ENCODE measurements around the gene C16orf54.
A peak's percentile ranks its signal among the peaks of the same experiment; 100 is the strongest.
"Not testable (repeated sequence)": the region's sequence is repeated elsewhere in the genome, so short reads cannot be mapped to it uniquely, and the experiment has no call there.

C16orf54 gene

GRCh38 chr16:29767062-29767461 lies 21.3 kb upstream of the C16orf54 start:
- DNase-seq: no peak

- no peak for DNase-seq
Observed at GRCh38 chr16:29766571-29766970, 20.8 kb upstream of the C16orf54 start.

DNA sequence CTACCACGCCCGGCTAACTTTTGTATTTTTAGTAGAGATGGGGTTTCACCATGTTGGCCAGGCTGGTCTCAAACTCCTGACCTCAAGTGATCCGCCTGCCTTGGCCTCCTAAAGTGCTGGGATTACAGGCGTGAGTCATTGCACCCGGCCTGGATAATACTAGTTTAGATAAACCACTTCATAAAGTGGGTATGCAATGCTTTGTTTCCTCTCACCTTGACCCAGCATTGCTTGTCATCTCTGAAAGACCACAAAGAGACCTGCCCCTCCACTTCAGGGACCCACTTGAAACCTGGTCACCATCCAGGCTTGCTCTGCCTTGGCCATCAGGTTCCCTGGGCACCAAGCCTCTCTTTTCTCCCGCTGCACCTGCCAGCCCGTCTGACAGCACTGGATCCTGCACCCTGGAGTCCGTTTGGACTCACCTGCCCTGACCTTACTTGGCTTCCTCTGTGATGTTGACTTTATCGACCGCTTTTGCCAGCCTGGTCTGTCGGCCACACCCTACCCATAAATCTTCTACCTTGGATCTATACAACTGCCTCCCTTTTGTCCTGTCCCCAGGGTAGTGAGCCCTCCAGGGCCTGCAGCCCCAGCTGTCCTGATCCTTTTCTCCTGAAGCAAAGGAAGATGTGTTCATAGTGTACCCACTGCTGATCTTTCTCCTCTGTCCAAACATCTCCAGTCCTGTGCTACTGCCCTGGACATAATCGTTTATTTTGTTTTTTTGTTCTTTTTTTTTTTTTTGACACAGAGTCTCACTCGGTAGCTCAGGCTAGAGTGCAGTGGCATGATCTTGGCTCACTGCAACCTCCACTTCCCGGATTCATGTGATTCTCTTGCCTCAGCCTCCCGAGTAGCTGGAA lies 19.6 kb upstream of the C16orf54 start:
- DNase-seq: no peak

DNA sequence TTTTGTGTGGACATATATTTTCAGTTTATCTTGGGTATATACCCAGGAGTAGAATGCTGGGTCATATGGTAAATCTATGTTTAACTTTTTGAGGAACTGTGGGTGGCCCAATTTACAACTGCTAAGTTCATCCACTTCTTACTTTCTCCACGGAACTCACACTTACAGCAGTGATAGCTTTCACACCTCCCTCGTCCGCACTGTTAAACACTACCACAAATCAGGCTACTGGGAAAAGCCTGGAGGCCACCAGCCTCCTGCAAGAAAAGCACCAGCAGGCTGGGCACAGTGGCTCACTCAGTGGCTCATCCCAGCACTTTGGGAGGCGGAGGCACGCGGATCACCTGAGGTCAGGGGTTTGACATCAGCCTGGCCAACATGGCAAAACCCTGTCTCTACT lies 17.5 kb upstream of the C16orf54 start:
- DNase-seq: no peak

- no peak for DNase-seq
Observed at GRCh38 chr16:29761882-29762281, 16.1 kb upstream of the C16orf54 start.

DNA sequence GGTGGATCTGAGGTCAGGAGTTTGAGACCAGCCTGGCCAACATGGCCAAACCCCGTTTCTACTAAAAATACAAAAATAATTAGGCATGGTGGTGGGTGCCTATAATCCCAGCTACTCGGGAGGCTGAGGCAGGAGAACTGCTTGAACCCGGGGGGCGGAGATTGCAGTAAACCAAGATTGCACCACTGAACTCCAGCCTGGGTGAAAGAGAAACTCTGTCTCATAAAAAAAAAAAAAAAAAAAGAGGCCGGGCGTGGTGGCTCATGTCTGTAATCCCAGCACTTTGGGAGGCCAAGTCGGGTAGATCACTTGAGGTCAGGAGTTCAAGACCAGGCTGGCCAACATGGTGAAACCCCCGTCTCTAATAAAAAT lies 15.5 kb upstream of the C16orf54 start:
- DNase-seq: not testable (repeated sequence)

DNA sequence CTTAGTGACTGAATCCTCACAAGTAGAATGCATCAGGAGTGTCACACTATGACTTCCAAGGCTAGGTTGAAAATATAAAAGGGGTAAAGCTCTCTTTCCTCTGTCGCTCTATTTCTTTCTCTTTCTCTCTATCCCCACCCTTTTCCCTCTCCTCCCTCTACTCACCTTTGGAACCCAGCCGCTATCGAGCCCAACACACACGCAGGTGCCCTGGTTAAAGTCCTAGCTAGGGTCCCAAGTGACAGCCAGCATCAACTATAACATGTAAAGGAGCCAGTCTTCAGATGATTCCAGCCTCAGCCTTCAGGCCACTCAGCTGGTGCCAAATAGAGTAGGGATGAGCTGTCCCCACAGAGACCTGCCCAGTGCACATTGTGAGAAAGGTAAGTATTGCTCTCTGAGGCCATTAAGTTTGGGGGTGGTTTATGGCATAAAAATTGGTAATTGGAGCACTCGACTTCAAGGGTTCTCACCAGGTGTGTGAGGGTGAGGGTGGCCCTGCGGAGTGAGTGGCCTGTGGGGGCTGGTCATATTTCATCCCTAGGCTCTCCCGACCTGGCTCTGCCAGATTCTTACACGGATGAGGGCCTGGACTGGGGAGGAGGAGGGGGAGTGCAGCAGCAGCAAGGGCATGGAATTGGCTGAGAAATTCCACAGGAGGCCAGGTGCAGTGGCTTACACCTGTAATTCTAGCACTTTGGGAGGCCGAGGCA lies 14.9 kb upstream of the C16orf54 start:
- no peak for DNase-seq

DNA sequence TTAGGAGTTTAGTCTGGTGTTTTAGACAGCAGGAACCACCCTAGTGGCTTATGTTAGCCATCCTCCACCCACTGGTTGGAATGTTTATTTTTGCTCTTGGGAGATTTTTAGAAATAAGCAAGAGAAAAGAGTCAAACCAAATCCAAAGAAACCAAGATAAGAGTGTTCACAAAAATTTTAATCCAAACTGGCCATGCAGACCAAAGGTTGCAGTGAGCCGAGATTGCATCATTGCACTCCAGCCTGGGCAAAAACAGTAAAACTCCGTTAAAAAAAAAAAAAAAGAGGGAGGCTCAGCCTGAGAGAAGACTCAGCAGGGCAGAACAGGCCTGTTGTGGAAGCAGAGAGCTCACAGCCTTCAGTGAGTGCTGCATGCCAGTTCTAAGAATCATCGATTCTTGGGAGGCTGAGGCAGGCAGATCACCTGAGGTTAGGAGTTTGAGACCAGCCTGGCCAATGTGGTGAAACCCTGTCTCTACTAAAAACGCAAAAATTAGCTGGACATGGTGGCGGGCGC lies 12.2 kb upstream of the C16orf54 start:
- DNase-seq: peak; percentile 19

- not testable (repeated sequence) for DNase-seq
Observed at GRCh38 chr16:29757086-29757485, 11.3 kb upstream of the C16orf54 start.

DNA sequence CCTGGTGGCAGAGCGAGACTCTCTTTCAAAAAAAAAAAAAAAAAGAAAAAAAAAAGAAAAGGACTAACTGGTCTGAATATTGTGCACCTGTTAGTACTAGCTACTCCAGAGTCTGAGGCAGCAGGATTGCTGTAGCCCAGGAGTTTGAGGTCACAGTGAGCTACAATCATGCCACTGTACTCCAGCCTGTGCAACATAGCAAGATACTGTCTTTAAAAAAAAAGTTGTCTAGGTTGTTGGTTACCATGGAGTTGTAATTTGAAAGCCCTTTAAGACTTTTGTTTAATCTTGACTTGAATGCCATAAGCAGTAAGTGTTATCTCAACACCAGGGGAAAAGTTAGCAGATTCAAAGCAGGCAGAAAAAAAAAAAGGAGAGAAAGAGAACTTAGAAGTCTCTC lies 10.9 kb upstream of the C16orf54 start:
- DNase-seq: no peak

DNA sequence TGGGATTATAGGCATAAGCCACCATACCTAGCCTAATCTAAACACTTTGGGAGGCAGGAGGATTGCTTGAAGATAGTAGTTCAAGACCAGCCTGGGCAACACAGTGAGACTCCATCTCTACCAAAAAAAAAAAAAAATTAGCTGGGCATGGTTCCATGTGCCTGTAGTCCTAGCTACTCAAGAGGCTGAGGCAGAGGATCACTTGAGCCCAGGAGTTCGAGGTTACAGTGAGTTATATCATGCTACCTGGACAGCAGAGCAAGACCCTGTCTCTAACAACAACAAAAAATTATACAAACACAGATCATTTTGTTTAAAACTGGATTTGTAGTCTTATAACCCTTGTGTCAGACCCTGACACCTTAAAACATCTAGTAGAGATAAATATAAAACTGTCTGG lies 7.7 kb upstream of the C16orf54 start:
- no peak for DNase-seq

DNA sequence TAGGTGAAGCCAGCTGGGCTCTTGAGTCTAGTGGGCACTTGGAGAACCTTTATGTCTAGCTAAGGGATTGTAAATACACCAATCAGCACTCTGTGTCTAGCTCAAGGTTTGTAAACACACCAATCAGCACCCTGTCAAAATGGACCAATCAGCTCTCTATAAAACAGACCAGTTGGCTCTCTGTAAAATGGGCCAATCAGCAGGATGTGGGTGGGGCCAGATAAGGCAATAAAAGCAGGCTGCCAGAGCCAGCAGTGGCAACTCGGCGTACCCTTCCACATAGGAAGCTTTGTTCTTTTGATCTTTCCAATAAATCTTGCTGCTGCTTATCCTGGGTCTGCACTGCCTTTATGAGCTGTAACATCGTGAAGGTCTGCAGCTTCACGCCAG lies 3.0 kb upstream of the C16orf54 start:
- DNase-seq: not testable (repeated sequence)

- DNase-seq: no peak
Observed at GRCh38 chr16:29747947-29748759, 2.4 kb upstream of the C16orf54 start.

- DNase-seq: not testable (repeated sequence)
Observed at GRCh38 chr16:29746518-29746917, 728 bp upstream of the C16orf54 start.

DNA sequence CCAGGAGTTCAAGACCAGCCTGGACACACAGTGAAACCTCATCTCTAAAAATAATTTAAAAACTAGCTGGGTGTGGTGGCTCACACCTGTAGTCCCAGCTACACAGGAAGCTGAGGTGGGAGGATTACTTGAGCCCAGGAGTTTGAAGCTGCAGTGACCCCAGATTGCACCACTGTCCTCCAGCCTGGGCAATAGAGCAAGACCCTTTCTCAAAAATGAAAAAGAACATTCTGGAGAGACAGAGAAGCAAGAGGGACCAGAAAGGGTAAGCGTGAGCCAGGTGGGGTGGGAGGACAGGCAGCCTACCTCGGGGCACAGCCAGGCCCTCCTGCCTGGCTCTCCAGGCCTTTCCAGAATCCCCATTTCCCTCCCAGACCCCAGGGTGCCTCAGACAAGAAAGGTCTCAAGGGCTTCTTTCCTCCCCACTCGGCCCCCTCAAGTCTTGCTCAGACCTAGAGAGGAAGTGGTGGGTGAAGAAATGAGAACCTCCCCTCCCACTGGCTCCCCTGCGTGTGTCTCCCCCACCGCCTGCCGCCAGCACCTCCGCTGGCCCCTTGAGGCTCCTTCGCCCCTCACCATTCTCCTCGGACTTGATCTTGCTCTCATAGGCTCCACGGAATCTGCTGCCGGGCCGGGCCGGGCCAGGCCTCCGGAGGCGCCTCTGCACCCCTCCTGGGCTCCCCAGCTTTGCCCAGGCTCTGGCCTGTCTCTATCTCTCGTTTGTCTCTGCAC lies 503 bp downstream of the C16orf54 start:
- DNase-seq: peak; percentile 63

GRCh38 chr16:29744541-29745101 lies 1.2 kb downstream of the C16orf54 start:
- no peak for DNase-seq

- DNase-seq: no peak
Observed at GRCh38 chr16:29743827-29744531, 1.8 kb downstream of the C16orf54 start.

DNA sequence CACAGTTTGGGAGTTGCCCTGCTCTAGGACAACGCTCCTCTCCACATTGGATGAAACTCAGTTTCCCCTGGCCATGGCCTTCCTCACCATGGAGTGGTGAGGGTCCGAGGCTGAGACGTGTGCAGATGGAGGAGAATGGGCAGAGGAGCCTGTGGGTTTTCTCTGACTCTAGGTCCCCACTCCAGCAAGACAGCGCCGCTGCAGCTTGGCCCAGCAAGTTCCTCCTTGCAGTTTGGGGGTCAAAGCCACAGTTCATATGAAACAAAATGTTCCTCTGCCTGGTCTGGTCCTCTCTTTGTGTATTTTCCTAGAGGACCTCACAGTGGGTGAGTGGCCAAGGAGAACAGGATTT lies 2.3 kb downstream of the C16orf54 start:
- no peak for DNase-seq

DNA sequence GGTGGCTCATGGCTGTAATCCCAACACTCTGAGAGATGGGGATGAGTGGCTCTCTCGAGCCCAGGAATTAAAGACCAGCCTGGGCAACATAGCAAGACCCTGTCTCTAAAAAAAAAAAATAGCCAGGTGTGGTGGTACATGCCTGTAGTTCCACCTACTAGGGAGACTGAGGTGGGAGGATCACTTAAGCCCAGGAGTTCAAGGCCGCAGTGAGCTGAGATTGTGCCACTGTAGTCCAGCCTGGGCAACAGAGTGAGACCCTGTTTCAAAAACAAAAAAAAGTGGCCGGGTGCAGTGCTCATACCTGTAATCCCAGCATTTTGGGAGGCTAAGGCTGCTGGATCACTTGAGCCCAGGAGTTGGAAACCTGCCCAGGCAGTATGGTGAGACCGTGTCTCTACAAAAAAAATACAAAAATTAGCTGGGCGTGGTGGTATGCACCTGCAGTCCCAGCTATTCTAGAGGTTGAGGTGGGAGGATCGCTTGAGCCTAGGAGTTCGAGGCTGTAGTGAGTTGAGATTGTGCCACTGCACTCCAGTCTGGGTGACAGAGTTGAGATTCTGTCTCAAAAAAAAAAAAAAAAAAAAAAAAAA lies 3.0 kb downstream of the C16orf54 start:
- DNase-seq: no peak

DNA sequence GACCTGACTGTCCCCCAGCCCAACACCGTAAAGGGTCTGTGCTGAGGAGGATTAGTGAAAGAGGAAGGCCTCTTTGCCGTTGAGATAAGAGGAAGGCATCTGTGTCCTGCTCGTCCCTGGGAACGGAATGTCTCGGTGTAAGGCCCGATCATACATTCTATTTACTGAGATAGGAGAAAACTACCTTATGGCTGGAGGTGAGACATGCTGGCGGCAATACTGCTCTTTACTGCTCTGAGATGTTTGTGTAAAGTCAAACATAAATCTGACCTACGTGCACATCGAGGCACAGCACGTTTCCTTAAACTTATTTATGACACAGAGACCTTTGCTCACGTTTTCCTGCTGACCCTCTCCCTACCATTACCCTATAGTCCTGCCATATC lies 5.2 kb downstream of the C16orf54 start:
- DNase-seq: not testable (repeated sequence)

- DNase-seq: not testable (repeated sequence)
Observed at GRCh38 chr16:29739927-29740629, 5.7 kb downstream of the C16orf54 start.

Measured in GF-D8 (cell line).